GM18526 (cell line): ENCODE measurements around the gene RFWD3.

Experiments used
- POLR2A ChIP-seq: IDR thresholded peaks from 3 replicates; pipeline ENCODE4 v1.6.1; 2011; ENCODE audit not compliant: insufficient read length; ENCODE audit errors: extremely low read depth

The RFWD3 gene

DNA sequence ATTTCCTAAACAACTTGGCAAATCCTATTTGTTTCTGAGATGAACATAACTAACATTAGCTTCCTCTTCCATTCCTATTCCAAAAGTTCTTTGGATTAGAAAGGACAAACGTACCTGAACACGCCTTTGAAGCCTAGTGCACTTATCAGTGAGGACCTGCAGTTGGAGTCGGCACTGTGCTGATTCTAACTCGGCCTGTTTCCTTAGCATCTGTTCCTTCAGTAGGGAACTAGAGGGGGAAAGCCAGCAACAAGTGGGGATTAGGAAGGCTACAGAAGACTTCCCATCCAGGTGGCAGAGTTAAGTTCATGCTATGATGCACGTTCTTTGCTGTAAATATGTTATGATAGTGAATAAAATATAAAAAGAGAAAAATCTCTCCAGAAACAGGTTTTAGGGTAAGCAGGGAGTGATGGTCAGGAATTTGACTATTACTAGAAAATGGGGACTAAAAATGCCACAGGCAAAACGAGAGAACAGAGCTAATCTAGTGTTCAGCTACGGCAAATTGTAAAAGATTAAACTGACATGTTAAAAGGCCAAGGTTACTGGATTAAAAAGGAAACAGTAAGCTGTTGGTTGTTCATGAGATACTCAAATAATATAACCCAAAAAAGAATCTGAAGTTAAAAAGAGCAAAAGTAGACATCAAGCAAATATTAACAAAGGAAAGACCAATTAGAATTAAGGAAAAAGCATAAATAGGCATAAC is 28.8 kb downstream of the RFWD3 start:
- no peak for TF ChIP-seq POLR2A

DNA sequence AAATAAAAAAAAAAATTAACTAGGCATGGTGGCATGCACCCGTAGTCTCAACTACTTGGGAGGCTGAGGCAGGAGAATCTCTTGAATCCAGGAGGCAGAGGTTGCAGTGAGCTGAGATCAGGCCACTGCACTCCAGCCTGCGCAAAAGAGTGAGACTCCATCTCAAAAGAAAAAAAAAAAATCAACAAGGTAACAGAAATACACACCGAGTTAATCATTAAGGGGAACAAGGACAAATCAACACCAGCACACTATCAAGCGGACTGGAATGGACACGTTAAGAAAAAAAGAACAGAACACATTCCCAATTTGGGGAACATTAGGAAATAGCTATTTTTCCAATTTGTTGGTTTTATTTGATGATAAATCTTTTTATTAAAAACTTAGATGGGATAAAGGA is 31.4 kb downstream of the RFWD3 start:
- TF ChIP-seq POLR2A, result no peak

DNA sequence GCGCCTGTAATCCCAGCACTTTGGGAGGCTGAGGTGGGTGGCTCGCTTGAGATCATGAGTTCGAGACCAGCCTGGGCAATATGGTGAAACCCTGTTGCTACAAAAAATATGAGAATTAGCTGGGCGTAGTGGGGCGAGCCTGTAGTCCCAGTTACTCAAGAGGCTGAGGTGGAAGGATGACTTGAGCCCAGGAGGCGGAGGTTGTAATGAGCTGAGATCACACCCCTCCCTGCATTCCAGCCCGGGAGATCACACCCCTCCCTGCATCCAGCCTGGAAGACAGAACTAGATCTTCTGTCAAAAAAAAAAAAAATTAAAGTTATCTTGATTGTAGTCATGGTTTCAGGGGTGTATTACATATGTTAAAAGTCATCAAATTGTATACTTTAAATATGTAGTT is 33.0 kb downstream of the RFWD3 start:
- TF ChIP-seq POLR2A, result no peak

DNA sequence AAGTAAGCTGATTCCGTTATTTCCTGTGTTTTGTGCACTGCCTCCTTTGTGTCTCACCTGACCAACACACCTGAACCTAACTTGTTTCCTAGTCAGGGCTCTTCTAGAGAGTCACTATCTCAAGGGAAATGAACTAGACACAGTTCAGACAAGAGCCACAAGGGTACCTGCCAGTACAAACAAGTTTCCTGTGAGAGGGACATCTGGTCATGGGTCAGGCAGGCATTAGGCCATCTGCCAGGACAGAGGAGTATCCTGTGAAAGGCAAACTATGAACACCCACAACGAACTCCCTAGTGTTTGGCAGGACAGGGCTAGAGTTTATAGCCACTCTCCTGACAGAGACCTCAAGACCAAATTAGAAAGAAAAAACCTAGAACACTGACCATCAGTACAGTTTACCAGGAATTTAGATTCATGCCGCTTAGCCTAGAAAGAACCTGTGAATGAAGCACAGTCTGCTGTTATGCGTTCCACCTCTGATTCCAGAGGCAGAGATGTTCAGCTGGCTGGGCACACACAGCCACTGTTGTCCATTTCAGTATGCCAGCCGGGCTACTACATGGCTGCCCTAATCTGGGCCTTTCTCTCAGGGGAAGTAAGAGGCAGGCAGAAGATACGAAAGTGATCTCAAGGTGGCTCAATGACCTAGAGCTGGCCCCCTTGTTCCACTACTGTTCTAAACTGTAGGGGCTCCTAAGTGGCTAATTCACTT is 39.0 kb downstream of the RFWD3 start:
- TF ChIP-seq POLR2A, result no peak

DNA sequence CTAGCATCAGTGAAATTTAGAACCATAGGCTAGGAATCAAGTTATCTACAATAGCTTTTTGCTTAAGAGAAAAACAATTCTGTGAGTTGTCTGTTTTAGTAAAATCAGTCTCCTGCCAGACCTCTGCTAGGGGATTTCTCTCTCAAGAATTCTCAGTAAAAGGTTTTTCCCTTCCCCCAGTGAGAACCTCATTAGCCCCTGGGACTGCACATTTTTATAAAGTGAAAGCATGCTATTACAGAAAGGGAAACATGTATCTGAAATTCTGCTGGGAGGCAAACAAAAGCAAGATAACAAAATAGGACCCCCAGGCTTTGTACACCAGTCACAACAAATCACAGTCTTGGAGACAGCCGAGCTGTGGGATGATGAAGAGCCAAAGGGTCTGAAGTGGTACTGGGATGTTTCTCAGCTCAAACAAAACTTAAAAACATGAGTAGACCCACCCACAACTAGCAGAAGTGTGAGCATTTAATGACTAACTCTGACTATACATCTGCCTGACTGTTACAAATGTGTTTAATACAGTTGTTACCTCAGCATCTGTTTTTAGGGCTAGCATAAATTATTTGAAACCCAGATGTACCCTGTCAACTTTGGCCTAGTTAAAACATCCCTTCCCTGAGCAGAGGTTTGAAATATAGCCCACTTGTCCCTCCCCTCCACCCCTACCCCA is 39.8 kb downstream of the RFWD3 start:
- TF ChIP-seq POLR2A, result no peak

DNA sequence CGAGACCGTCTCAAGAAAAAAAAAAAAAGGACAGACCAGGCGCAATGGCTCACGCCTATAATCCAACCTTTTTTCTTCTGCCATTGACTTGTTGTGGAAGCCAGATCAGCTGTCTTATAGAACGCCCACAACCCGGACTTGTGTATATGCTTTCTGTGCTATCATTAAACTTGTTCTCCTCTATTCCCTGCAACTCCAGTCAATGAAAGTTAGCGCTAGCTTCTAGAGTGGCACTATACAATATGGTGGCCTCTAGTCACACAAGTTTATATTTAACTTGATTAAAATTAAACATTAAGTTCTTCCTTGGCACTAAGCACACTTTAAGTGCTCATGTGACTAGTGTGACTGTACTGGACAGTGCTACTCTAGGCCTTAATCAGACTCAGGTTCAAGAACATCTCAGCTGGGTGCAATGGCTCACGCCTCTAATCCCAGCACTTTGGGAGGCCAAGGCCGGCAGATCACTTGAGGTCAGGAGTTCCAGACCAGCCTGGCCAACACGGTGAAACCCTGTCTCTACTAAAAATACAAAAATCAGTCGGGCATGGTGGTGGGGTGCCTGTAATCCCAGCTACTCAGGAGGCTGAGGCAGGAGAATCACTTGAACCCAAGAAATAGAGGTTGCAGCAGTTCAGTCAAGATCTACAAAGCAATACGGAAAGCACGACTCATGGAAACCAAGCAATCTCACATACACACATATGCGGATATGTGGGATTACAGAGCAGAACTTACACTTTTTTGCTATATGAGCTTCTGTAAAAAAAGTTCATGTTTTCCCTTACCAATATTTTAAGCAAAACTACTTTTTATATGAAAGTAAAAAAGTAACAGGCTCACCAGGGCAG is 41.0 kb downstream of the RFWD3 start:
- TF ChIP-seq POLR2A, result no peak

DNA sequence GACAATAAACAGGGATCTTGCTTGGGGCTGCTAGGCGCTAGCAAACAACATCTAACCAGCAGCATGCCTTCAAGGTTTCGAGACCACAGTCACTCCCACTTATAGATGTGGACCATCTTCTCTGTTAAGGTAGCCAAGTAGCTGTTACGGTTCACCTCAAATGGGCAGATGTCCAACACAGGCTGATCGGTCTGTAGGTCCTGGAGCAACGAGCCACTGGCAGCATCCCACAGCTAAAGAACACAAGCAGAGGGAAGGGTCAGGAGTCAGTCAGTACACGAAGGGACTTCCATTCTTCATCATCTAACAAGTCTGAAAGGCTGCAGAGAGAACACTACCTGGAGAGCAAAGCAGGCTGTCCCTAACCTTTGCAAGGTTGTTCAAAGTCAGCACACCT is 42.8 kb downstream of the RFWD3 start:
- TF ChIP-seq POLR2A, result no peak

DNA sequence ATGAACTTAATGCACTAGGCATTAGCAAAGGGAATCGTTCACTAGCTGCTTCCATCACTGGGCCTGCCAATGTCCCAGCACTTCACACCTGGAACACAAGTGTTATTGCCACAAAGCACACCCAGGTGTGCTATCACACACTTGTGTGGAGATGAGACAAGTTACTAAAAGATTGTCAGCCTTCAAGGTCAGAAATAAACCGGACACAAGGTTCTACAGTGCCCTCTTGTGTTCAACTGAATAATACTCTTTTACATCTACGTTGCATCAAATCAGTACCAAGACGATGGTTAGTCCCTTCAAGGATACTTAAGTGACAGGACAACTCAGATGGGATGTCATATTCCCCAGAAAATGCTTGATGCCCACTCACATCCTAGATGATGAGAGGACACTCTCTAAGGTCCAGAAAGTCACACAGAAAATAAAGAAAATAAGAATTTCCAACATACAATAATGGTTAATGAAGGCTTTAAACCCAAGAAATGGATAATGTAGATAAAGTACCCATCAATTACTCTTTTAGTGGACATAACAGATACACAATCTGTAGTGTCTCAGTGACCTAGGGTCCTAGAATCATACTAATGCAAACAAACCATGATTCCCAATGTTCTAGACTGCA is 43.4 kb downstream of the RFWD3 start:
- TF ChIP-seq POLR2A, result no peak

DNA sequence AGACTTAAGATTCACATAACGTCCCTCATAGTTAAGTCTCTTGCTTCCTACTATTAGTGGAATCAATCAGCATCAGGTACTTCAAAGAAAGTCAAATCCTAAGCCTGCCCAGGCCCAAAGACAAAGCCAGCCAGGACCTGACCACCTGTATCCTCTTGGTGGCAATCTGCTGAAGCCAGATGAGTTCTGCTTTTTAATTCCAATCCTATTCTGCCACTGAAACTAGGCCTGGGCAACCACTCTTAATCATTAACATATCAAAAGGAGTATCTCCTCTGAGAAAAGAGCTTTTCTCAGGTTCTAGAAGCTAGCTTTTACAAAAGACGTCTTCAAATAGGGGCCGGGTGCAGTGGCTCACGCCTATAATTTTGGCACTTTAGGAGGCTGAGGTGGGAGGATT is 44.7 kb downstream of the RFWD3 start:
- TF ChIP-seq POLR2A, result no peak

DNA sequence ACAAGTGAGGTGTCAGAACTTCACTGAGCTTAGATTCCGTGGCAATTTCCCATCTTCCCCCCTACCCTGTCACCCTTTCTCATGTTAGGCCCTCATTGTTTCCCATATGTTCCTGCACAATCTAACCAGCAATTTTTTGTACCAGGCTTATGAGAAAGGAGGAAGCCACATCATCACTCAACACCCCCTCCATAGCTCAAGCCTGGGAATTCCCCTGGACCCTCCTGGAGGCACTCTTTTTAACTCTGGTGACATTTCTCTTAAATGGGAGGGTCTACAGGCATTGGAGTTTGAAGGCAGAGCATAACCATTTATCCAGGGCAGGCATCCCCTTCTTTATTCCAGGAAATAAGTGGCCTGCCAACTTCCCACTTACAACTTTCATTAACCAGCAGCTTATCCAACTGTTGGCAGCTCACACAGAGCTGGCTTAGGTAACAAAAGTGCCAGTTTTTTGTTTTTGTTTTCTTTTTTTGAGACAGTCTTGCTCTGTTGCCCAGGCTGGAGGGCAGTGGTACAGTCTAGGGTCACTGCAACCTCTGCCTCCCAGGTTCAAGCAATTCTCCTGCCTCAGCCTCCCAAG is 49.4 kb downstream of the RFWD3 start:
- TF ChIP-seq POLR2A, result no peak

DNA sequence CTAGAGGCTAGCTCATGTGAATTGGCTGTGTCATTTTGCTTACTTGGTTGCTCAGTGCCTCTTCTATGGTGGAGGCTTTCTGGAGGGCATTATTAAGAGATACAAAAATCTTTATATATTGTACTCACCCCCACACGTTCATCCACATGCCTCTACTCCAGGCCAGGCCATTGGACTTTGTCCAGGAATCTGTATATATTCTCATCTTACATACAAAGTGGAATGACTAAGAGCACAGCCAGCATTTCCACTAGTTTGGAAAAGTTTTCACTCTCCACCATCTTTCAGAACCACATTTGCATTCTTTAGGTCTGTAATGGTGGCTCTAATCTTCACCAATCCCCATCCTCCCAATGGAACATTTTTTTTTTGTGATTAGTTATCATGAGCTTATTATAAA is 55.0 kb downstream of the RFWD3 start:
- TF ChIP-seq POLR2A, result no peak

DNA sequence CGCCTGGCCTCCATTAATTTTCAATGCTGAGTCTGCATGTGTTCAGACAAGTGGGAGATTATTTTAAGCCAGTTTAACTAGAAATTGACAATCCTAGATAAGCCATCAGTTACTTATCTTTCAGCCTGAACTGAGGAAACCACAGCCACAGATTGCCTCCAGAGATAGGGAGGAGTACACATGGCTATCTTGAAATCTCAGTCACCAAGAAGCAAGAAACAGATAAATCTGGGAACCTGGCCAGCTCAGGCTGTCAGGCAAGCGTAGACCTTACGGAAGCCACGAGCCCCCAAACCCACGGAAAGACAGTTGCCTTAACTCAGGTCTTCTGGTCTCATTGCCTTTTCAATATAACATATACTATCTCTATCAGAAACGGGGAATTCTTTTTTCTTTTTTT is 57.7 kb downstream of the RFWD3 start:
- TF ChIP-seq POLR2A, result no peak

DNA sequence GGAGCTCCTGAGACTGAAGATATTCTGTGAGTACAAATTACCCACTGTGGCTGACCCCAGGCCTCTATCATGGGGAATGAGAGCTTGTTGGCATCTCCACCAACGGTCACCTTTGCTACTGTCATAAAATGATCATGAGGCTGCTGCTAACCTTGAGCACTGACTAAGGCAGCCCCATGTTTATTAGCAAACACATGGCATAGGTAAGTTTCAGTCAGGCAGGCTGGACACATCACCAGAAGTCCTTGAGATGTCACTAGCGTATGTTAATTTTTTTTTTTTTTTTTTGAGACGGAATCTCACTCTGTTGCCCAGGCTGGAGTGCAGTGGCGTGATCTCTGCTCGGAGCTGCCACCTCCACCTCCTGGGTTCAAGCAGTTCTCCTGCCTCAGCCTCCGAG is 58.3 kb downstream of the RFWD3 start:
- TF ChIP-seq POLR2A, result no peak

DNA sequence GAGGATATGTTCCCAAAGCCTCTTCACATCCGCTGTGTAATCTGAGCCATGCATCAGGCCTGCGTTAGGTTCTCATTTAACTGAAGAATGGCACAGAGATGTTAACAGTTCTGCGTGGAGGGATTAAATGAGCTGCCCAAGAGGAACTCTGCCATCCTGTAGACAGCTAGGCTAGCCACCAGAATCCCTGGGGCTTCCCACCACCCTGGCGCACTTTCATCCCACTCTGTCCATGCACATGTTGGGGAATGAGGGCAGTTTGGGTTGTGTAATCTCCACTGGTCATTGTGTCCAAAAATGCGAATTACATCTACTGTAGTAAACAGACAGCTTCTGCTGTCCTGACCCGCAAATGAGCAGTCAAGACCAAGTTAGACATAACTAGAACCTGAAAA is 58.7 kb downstream of the RFWD3 start:
- TF ChIP-seq POLR2A, result no peak

DNA sequence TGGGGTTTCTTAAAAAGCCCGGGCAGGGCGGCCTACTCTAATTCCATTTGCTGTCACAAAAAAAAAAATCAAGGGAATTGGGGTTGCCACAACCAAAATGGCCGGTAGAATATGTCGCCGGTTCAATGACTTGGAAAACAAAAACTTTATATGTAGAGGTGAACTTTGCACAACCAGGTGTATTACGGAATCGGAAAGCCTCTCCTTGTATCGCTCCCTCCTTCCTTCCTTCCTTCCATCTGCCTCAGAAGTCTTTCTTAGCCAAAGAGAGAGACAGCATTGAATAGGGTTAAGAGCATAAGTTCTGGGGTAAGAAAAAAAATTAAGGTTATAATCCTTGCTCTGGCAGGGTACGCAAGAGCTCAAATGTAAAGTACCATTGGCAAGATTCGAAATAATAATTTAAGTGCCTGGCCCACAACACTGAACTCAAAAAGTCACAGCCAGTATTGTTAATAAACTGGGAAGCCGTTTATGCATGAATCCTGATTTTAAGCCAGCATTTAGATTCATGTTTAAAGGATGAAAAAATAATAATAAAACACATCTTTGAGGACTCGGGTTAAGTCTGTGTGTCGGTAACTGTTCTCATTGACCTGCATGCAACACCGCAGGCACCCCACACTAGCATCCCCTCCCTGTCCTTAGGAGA is 59.2 kb downstream of the RFWD3 start:
- no peak for TF ChIP-seq POLR2A
